ENCODE results near the gene CDHR1.
"Not testable (repeated sequence)": the region's sequence is repeated elsewhere in the genome, so short reads cannot be mapped to it uniquely, and the experiment has no call there.

- not testable (repeated sequence) for TF ChIP-seq EZH2 (IDR thresholded peaks at IDR 0.05); POLR2AphosphoS5 (IDR thresholded peaks at IDR 0.05; ENCODE audit: borderline replicate concordance, low read depth, low read length)
Observed at GRCh38 chr10:84148006-84148597, 46.2 kb upstream of the CDHR1 start.

All from SK-N-MC (cell line).